SK-N-SH treated with all-trans-retinoic acid at 6 μM for 48 hours (cell line): ENCODE data around the gene ADAM11.

Source experiments
- ARNTL ChIP-seq: fragments of 450-650 bp; formaldehyde crosslinking; IDR thresholded peaks from 2 replicates; pipeline ENCODE4 v1.5.0; 2020; ENCODE audit warnings: low read depth, mild to moderate bottlenecking, moderate library complexity, borderline replicate concordance
- POU6F1 ChIP-seq: fragments of 250-450 bp; sonication (Bioruptor Pico); IDR thresholded peaks from 2 replicates; pipeline ENCODE4 v1.8.0; 2021; ENCODE audit warnings: low read depth, mild to moderate bottlenecking, moderate library complexity, borderline replicate concordance
- PPARA ChIP-seq: fragments of 250-450 bp; sonication (Bioruptor Pico); IDR thresholded peaks from 2 replicates; pipeline ENCODE4 v1.5.0; 2020; ENCODE audit warnings: mild to moderate bottlenecking, borderline replicate concordance
- ZFP30 ChIP-seq: fragments of 450-650 bp; formaldehyde crosslinking; IDR thresholded peaks from 2 replicates; pipeline ENCODE4 v1.5.0; 2022; ENCODE audit warnings: mild to moderate bottlenecking, moderate library complexity

- TF ChIP-seq PPARA (no peak), POU6F1 (CRISPR knock-in tag) (no peak), ARNTL (CRISPR knock-in tag) (no peak), ZFP30 (CRISPR knock-in tag) (no peak)
Observed at GRCh38 chr17:44804302-44805089, 45.7 kb downstream of the ADAM11 start.
